Measurements from ENCODE around the gene ZNF394.

Gene ZNF394

DNA sequence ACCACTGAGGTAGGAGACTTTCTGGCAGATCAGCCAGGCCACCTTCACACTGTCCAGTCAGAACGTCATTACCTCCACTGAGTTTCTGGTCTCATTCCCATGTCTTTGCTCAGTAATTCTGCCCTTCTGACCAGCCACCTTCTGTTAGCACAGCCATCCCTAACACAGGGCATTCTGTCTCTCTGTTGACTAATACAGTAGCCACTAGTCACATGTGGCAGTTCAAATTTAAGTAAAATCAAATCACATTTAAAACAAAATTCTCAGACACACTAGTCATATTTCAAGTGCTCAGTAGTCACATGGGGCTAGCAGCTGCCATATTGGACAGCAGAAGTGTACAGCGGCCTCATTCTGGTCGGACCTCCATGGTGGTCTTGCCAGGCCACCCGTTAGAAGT is 54.0 kb downstream of the ZNF394 start:
- no peak for DNase-seq (ENCODE audit: low read depth)
- H3K4me3 ChIP-seq (ENCODE audit: control insufficient read depth, low read depth, low read length) = no peak overlapping the region
- TF ChIP-seq, protein P1, sequence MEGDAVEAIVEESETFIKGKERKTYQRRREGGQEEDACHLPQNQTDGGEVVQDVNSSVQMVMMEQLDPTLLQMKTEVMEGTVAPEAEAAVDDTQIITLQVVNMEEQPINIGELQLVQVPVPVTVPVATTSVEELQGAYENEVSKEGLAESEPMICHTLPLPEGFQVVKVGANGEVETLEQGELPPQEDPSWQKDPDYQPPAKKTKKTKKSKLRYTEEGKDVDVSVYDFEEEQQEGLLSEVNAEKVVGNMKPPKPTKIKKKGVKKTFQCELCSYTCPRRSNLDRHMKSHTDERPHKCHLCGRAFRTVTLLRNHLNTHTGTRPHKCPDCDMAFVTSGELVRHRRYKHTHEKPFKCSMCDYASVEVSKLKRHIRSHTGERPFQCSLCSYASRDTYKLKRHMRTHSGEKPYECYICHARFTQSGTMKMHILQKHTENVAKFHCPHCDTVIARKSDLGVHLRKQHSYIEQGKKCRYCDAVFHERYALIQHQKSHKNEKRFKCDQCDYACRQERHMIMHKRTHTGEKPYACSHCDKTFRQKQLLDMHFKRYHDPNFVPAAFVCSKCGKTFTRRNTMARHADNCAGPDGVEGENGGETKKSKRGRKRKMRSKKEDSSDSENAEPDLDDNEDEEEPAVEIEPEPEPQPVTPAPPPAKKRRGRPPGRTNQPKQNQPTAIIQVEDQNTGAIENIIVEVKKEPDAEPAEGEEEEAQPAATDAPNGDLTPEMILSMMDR (conservative IDR thresholded peaks at IDR 0.05; ENCODE audit: control insufficient read depth, insufficient read depth, low read depth, low read length) = no peak
